NCI-H1436 (cell line): ENCODE measurements around the gene PLEKHF1.
"Not testable (repeated sequence)": the region's sequence is repeated elsewhere in the genome, so short reads cannot be mapped to it uniquely, and the experiment has no call there.

Source experiments
- DNase-seq: peaks from one replicate; lab custom pipeline; 2025; lab: John Stamatoyannopoulos, UW

PLEKHF1 gene

GRCh38 chr19:29702161-29702962 lies 37.1 kb downstream of the PLEKHF1 start:
- no peak for DNase-seq

GRCh38 chr19:29702963-29703320 lies 37.7 kb downstream of the PLEKHF1 start:
- DNase-seq: no peak

GRCh38 chr19:29704562-29705558 lies 39.6 kb downstream of the PLEKHF1 start:
- no peak for DNase-seq

- no peak for DNase-seq
Measured at GRCh38 chr19:29705706-29706105, 40.4 kb downstream of the PLEKHF1 start.

- no peak for DNase-seq
Measured at GRCh38 chr19:29706635-29707034, 41.4 kb downstream of the PLEKHF1 start.

- DNase-seq: no peak
Measured at GRCh38 chr19:29708554-29709439, 43.5 kb downstream of the PLEKHF1 start.

- not testable (repeated sequence) for DNase-seq
Measured at GRCh38 chr19:29709440-29709798, 44.2 kb downstream of the PLEKHF1 start.

- DNase-seq: no peak
Measured at GRCh38 chr19:29711584-29712132, 46.4 kb downstream of the PLEKHF1 start.

- no peak for DNase-seq
Measured at GRCh38 chr19:29712744-29713516, 47.7 kb downstream of the PLEKHF1 start.

GRCh38 chr19:29714371-29714952 lies 49.2 kb downstream of the PLEKHF1 start:
- DNase-seq: no peak

- DNase-seq: peak; percentile 54
Measured at GRCh38 chr19:29714953-29715700, 49.9 kb downstream of the PLEKHF1 start, which contains the start of gene C19orf12. C19orf12 (minus strand) TSS chr19:29715261; CDS start chr19:29708413, 6,848 bp downstream.

- DNase-seq: no peak
Measured at GRCh38 chr19:29715701-29716581, 50.7 kb downstream of the PLEKHF1 start.

- no peak for DNase-seq
Measured at GRCh38 chr19:29717051-29717450, 51.8 kb downstream of the PLEKHF1 start.

- peak; percentile 48 for DNase-seq
Measured at GRCh38 chr19:29724102-29724641, 58.9 kb downstream of the PLEKHF1 start.

GRCh38 chr19:29724746-29725145 lies 59.5 kb downstream of the PLEKHF1 start:
- DNase-seq: no peak
